Endothelial cell (in vitro differentiated cells): ENCODE measurements around the gene CES4A. TPM values are rescaled to one million over a fixed set of nuclear protein-coding genes. Genes with fewer than 3 reads are reported as not detected.

ENCODE experiments used
- DNase-seq: peaks from one replicate; pipeline ENCODE4 v3.0.0; 2021; ENCODE audit warnings: low spot score
- H3K27ac Mint-ChIP-seq: one replicate; pipeline ENCODE4 v1.8.0; 2021; ENCODE audit warnings: mixed read lengths, inconsistent platforms; ENCODE audit not compliant: unreplicated experiment
- H3K27me3 Mint-ChIP-seq: one replicate; pipeline ENCODE4 v1.8.0; 2021; ENCODE audit warnings: mild to moderate bottlenecking, moderate library complexity, mixed read lengths, inconsistent platforms; ENCODE audit not compliant: unreplicated experiment
- H3K36me3 Mint-ChIP-seq: one replicate; pipeline ENCODE4 v1.8.0; 2021; ENCODE audit warnings: mild to moderate bottlenecking, low read depth, mixed read lengths, inconsistent platforms; ENCODE audit not compliant: unreplicated experiment
- H3K4me1 Mint-ChIP-seq: one replicate; pipeline ENCODE4 v1.8.0; 2021; ENCODE audit warnings: mild to moderate bottlenecking, mixed read lengths, inconsistent platforms; ENCODE audit not compliant: unreplicated experiment
- H3K4me3 Mint-ChIP-seq: one replicate; pipeline ENCODE4 v1.8.0; 2021; ENCODE audit warnings: mild to moderate bottlenecking, mixed read lengths, inconsistent platforms; ENCODE audit not compliant: unreplicated experiment
- H3K9me3 Mint-ChIP-seq: one replicate; pipeline ENCODE4 v1.8.0; 2021; ENCODE audit warnings: mixed read lengths, inconsistent platforms; ENCODE audit not compliant: unreplicated experiment
- CTCF ChIP-seq: fragments of 200-600 bp; sonication (generic); IDR thresholded peaks from one replicate; pipeline ENCODE4 v1.5.0; 2021; ENCODE audit warnings: antibody characterized with exemption; ENCODE audit not compliant: unreplicated experiment
- total RNA-seq: library from RNA; stranded (reverse); fragmentation: NEBNext Ultra II Directional; extraction: Animal tissue kit (Norgen Biotek cat#: 25700); gene quantifications from one replicate; pipeline ENCODE4 v1.2.1, GENCODE V29; 2021; ENCODE audit not compliant: unreplicated experiment

Gene CES4A
- total RNA-seq, 1 donor from 2014 or later: 1.1 TPM

GRCh38 chr16:67016681-67017420 is 28.5 kb downstream of the CES4A start:
- Mint-ChIP-seq H3K27ac (no peak overlapping the region), H3K4me3 (no peak overlapping the region), H3K36me3 (no peaks in the 10 kb centered on the region), H3K9me3 (no peaks in the 10 kb centered on the region), H3K4me1 (peaks cover 8% of the 10 kb centered on the region), H3K27me3 (peaks cover 12% of the 10 kb centered on the region)
- no peak for DNase-seq
- TF ChIP-seq CTCF: no peak

GRCh38 chr16:67017421-67017750 is 29.0 kb downstream of the CES4A start:
- Mint-ChIP-seq H3K4me1 (peaks cover 9% of the 10 kb centered on the region), H3K27ac (no peak overlapping the region), H3K9me3 (no peaks in the 10 kb centered on the region), H3K4me3 (no peak overlapping the region), H3K36me3 (no peaks in the 10 kb centered on the region), H3K27me3 (peaks cover 10% of the 10 kb centered on the region)
- no peak for DNase-seq
- TF ChIP-seq CTCF: no peak

DNA sequence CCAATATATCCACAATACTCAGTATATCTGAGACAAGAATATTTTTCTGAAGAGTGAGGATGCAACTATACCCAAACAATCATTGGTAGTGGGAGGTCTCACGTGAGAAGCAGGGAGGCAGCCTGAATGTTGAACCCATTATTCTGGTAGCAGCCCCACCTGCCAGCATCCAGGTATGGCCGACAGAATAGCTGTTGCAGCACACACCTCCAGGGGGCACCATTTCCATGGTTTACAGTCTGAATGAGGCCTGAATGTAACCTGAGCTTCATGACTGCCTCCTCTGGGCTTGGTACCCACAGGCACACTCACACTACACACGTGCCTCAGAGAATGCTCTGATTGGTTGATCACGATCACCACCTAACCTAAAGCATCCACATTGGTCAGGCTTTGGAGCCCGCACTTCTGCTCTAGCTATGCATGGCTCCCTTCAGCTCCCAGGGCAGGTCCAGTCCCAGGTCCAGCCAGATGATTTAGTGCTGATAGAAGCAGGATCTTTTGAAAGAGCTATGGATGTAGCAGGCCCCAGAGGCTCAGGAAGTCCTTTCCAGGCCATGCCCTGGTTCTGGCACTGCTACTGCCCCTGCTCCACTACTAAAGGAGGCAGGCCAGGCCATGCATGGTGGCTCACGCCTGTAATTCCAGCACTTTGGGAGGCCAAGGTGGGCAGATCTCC is 29.6 kb downstream of the CES4A start:
- peak; percentile 86 for TF ChIP-seq CTCF
- peaks cover 15% of the 10 kb centered on the region for H3K4me1 Mint-ChIP-seq
- H3K9me3 Mint-ChIP-seq: no peaks in the 10 kb centered on the region
- H3K4me3 Mint-ChIP-seq: no peak overlapping the region
- DNase-seq: peak; percentile 79
- H3K27ac Mint-ChIP-seq: no peak overlapping the region
- H3K36me3 Mint-ChIP-seq: no peaks in the 10 kb centered on the region
- H3K27me3 Mint-ChIP-seq: peaks cover 10% of the 10 kb centered on the region

DNA sequence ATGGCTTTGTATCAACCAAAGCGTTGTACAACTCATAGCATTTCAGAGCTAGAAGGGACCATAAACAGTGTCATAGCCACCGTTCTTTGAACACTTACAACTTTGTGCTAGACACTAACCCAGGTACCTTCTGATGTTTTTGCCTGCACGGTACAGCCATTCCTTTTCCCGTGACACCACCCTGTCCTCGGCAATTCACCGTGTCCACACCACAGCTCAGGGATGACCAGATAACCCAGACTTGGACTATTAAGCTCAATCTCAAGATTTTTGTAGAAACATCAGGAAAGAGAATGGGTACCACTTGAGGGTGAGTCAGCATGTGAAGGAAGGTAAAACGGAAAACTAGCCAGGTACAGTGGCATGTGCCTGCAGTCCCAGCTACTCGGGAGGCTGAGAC is 30.8 kb downstream of the CES4A start:
- DNase-seq: no peak
- Mint-ChIP-seq H3K4me3 (no peak overlapping the region), H3K36me3 (no peaks in the 10 kb centered on the region), H3K9me3 (no peaks in the 10 kb centered on the region), H3K4me1 (peaks cover 16% of the 10 kb centered on the region), H3K27ac (no peak overlapping the region), H3K27me3 (peaks cover 8% of the 10 kb centered on the region)
- TF ChIP-seq CTCF: no peak

GRCh38 chr16:67021321-67021720 is 32.9 kb downstream of the CES4A start:
- DNase-seq: no peak
- Mint-ChIP-seq H3K36me3 (no peaks in the 10 kb centered on the region), H3K27ac (no peak overlapping the region), H3K4me1 (peaks cover 16% of the 10 kb centered on the region), H3K9me3 (no peaks in the 10 kb centered on the region), H3K27me3 (no peaks in the 10 kb centered on the region), H3K4me3 (no peak overlapping the region)
- no peak for TF ChIP-seq CTCF
